H1 (cell line): ENCODE data around the gene POC1B. TPM values are rescaled to one million over a fixed set of nuclear protein-coding genes. Genes with fewer than 3 reads are reported as not detected.

Source experiments
- CTCF ChIA-PET: fragments of 300-600 bp; sonication (Branson Sonifier 250); formaldehyde crosslinking; loops from one replicate; lab custom pipeline; 2021; ENCODE audit not compliant: partially characterized antibody; lab: Charles Lee
- POLR2A ChIA-PET: fragments of 300-600 bp; sonication (Branson Sonifier 250); formaldehyde crosslinking; loops from one replicate; lab custom pipeline; 2021; ENCODE audit warnings: inconsistent platforms; ENCODE audit not compliant: partially characterized antibody; lab: Charles Lee
- DNase-seq, 2 experiments: peaks; one replicate each; pipeline versions ENCODE4 v3.0.0 to v3.0.0-alpha.2; 2010 to 2022; ENCODE audit warnings: low spot score in 2 of 2, low read depth in 1 of 2, mixed read lengths in 1 of 2
- FAIRE-seq: peaks from 2 replicates; lab custom pipeline; 2011; peaks lifted over from hg19 to GRCh38; lab: Jason Lieb, UNC
- H2AFZ ChIP-seq: 2 replicates; pipeline ENCODE4 v1.8.1; 2012; ENCODE audit warnings: low read length, inconsistent platforms
- H2AK5ac ChIP-seq: 2 replicates; pipeline ENCODE4 v1.6.1; 2013; ENCODE audit warnings: low read depth, low read length
- H2BK120ac ChIP-seq: replicated peaks from 2 replicates; pipeline ENCODE3; 2013; ENCODE audit warnings: low read depth, low read length, inconsistent platforms
- H2BK12ac ChIP-seq: 2 replicates; pipeline ENCODE4 v1.6.1; 2013; ENCODE audit warnings: low read depth, low read length
- H2BK15ac ChIP-seq: 2 replicates; pipeline ENCODE4 v1.6.1; 2013; ENCODE audit warnings: low read length
- H2BK20ac ChIP-seq: 2 replicates; pipeline ENCODE4 v1.6.1; 2013; ENCODE audit warnings: low read length
- H2BK5ac ChIP-seq: 2 replicates; pipeline ENCODE4 v1.6.1; 2013; ENCODE audit warnings: low read depth, low read length
- H3K14ac ChIP-seq: 2 replicates; pipeline ENCODE4 v1.6.1; 2013; ENCODE audit warnings: inconsistent platforms; ENCODE audit not compliant: insufficient read length
- H3K18ac ChIP-seq: 2 replicates; pipeline ENCODE4 v1.6.1; 2013; ENCODE audit warnings: low read length; ENCODE audit errors: extremely low read depth
- H3K23ac ChIP-seq: 2 replicates; pipeline ENCODE4 v1.6.1; 2013; ENCODE audit warnings: inconsistent platforms; ENCODE audit not compliant: insufficient read length
- H3K23me2 ChIP-seq: 2 replicates; pipeline ENCODE4 v1.6.1; 2013; ENCODE audit warnings: low read depth, low read length
- H3K27ac ChIP-seq: 2 replicates; pipeline ENCODE4 v1.6.1; 2011; ENCODE audit warnings: low read depth, low read length, inconsistent platforms
- H3K27me3 ChIP-seq, 4 experiments: replicated peaks in 1 of 4; 1 replicate in 1 of 4; 2 replicates in 3 of 4; pipeline versions ENCODE4 v1.6.1 to v1.8.1; 2011 to 2013; ENCODE audit warnings: low read length in 3 of 4, mild to moderate bottlenecking in 3 of 4, inconsistent platforms in 2 of 4, mixed read lengths in 2 of 4, moderate library complexity in 1 of 4; ENCODE audit not compliant: control insufficient read depth in 3 of 4, insufficient read depth in 3 of 4; ENCODE audit errors: extremely low read depth in 1 of 4
- H3K36me3 ChIP-seq, 4 experiments: 2 replicates each; pipeline versions ENCODE4 v1.6.1 to v1.8.1; 2011 to 2013; ENCODE audit warnings: mild to moderate bottlenecking in 4 of 4, low read length in 3 of 4, moderate library complexity in 2 of 4, control low read depth in 1 of 4, inconsistent platforms in 1 of 4; ENCODE audit not compliant: insufficient read depth in 4 of 4, control insufficient read depth in 2 of 4
- H3K4ac ChIP-seq: replicated peaks from 2 replicates; pipeline ENCODE3; 2013; ENCODE audit warnings: low read length, low read depth, mixed read lengths, inconsistent platforms; ENCODE audit not compliant: insufficient read length
- H3K4me1 ChIP-seq, 4 experiments: replicated peaks in 1 of 4; 1 replicate in 1 of 4; 2 replicates in 3 of 4; pipeline versions ENCODE4 v1.6.1 to v1.8.1; 2011 to 2013; ENCODE audit warnings: low read length in 3 of 4, inconsistent platforms in 2 of 4, mixed read lengths in 1 of 4; ENCODE audit not compliant: insufficient read depth in 4 of 4, control insufficient read depth in 3 of 4
- H3K4me2 ChIP-seq, 2 experiments: 2 replicates each; pipeline versions ENCODE4 v1.6.1 to v1.8.1; 2011 to 2013; ENCODE audit warnings: low read depth in 2 of 2, low read length in 2 of 2, control low read depth in 1 of 2, inconsistent platforms in 1 of 2, mild to moderate bottlenecking in 1 of 2; ENCODE audit not compliant: insufficient read depth in 1 of 2
- H3K4me3 ChIP-seq, 4 experiments: fragments of 200-600, 300-600 bp in 1 of 4; sonication (generic), shearing (Covaris generic), sonication (Bioruptor Twin) in 1 of 4; 2 replicates each; pipeline versions ENCODE4 v1.5.1 to v1.8.1; 2011 to 2016; ENCODE audit warnings: low read length in 4 of 4, low read depth in 3 of 4, control low read depth in 2 of 4, inconsistent platforms in 2 of 4, mild to moderate bottlenecking in 2 of 4, mixed read lengths in 1 of 4, moderate library complexity in 1 of 4; ENCODE audit not compliant: insufficient read depth in 2 of 4; ENCODE audit errors: extremely low read depth in 1 of 4
- H3K56ac ChIP-seq: replicated peaks from 2 replicates; pipeline ENCODE3; 2013; ENCODE audit warnings: low read depth, mild to moderate bottlenecking, mixed read lengths, low read length, inconsistent platforms; ENCODE audit not compliant: insufficient read length
- H3K79me1 ChIP-seq: 2 replicates; pipeline ENCODE4 v1.6.1; 2013; ENCODE audit warnings: low read depth, low read length, control low read depth
- H3K79me2 ChIP-seq, 2 experiments: 2 replicates each; pipeline versions ENCODE4 v1.6.1 to v1.8.1; 2012 to 2013; ENCODE audit warnings: low read length in 2 of 2, mild to moderate bottlenecking in 2 of 2, inconsistent platforms in 1 of 2; ENCODE audit not compliant: insufficient read depth in 2 of 2, control insufficient read depth in 1 of 2
- H3K9ac ChIP-seq, 4 experiments: replicated peaks in 1 of 4; 1 replicate in 1 of 4; 2 replicates in 3 of 4; pipeline versions ENCODE4 v1.6.1 to v1.8.1; 2011 to 2013; ENCODE audit warnings: low read depth in 3 of 4, low read length in 3 of 4, control low read depth in 2 of 4, mild to moderate bottlenecking in 2 of 4, moderate library complexity in 2 of 4, inconsistent platforms in 1 of 4; ENCODE audit errors: extremely low read depth in 1 of 4
- H3K9me3 ChIP-seq, 2 experiments: 2 replicates each; pipeline versions ENCODE4 v1.6.1 to v1.8.1; 2012 to 2013; ENCODE audit warnings: mild to moderate bottlenecking in 2 of 2, moderate library complexity in 2 of 2, control low read depth in 1 of 2, inconsistent platforms in 1 of 2, low read depth in 1 of 2, low read length in 1 of 2, mixed read lengths in 1 of 2; ENCODE audit not compliant: insufficient read depth in 2 of 2
- H4K20me1 ChIP-seq, 2 experiments: replicated peaks in 1 of 2; 2 replicates each; pipeline versions ENCODE3 to v1.8.1; 2011 to 2013; ENCODE audit warnings: inconsistent platforms in 2 of 2, low read length in 2 of 2, mild to moderate bottlenecking in 1 of 2; ENCODE audit not compliant: insufficient read depth in 2 of 2, control insufficient read depth in 1 of 2
- H4K5ac ChIP-seq: 2 replicates; pipeline ENCODE4 v1.6.1; 2013; ENCODE audit warnings: low read length, low read depth, mixed read lengths, inconsistent platforms; ENCODE audit not compliant: insufficient read length
- H4K8ac ChIP-seq: 2 replicates; pipeline ENCODE4 v1.8.0; 2013; ENCODE audit warnings: mild to moderate bottlenecking, moderate library complexity, low read length, inconsistent platforms; ENCODE audit not compliant: insufficient read depth; ENCODE audit errors: extremely low read depth
- H4K91ac ChIP-seq: replicated peaks from 2 replicates; pipeline ENCODE3; 2013; ENCODE audit warnings: low read length, mixed read lengths, inconsistent platforms; ENCODE audit not compliant: insufficient read length
- BACH1 ChIP-seq: IDR thresholded peaks from 2 replicates; pipeline ENCODE4 v1.6.1; 2012; ENCODE audit warnings: low read length, improper control_type of control experiment
- BCL11A ChIP-seq, 2 experiments: IDR thresholded peaks; one replicate each; pipeline ENCODE4 v1.6.1; 2011; ENCODE audit warnings: low read depth in 2 of 2, low read length in 2 of 2, mild to moderate bottlenecking in 2 of 2
- E2F6 ChIP-seq: IDR thresholded peaks from 2 replicates; pipeline ENCODE4 v1.6.1; 2012; ENCODE audit warnings: inconsistent platforms
- HDAC6 ChIP-seq: IDR thresholded peaks from one replicate; pipeline ENCODE4 v1.7.1; 2012; ENCODE audit warnings: low read depth, mild to moderate bottlenecking, inconsistent platforms, low read length, moderate library complexity
- KDM4A ChIP-seq: IDR thresholded peaks from one replicate; pipeline ENCODE4 v1.7.1; 2012; ENCODE audit warnings: low read depth, mild to moderate bottlenecking, moderate library complexity, low read length, inconsistent platforms; ENCODE audit not compliant: severe bottlenecking
- RAD21 ChIP-seq, 2 experiments: IDR thresholded peaks in 1 of 2; conservative IDR thresholded peaks in 1 of 2; 2 replicates each; pipeline ENCODE4 v1.6.1; 2011; ENCODE audit warnings: low read depth in 2 of 2, low read length in 2 of 2, improper control_type of control experiment in 1 of 2, inconsistent platforms in 1 of 2, mild to moderate bottlenecking in 1 of 2, moderate library complexity in 1 of 2
- SRF ChIP-seq: IDR thresholded peaks from 2 replicates; pipeline ENCODE4 v1.6.1; 2011; ENCODE audit warnings: mild to moderate bottlenecking, low read depth, low read length, moderate library complexity
- WGBS, 2 experiments: shearing (Covaris generic) in 1 of 2; methylation state at CpG; one replicate each; pipeline versions ENCODE4 v1.1.6 to v1.1.7; 2013 to 2015; ENCODE audit warnings: low lambda C conversion rate in 2 of 2, mixed read lengths in 2 of 2, inconsistent platforms in 1 of 2, low coverage in 1 of 2, missing lambda C conversion rate in 1 of 2; ENCODE audit not compliant: insufficient replicate concordance in 2 of 2, insufficient coverage in 1 of 2, insufficient read length in 1 of 2; ENCODE audit errors: extremely low coverage in 1 of 2, missing lambda C conversion rate in 1 of 2; 5-methylcytosine and 5-hydroxymethylcytosine counted together
- polyA plus RNA-seq, 7 experiments: library from polyadenylated mRNA; depleted of rRNA in 3 of 7; stranded (reverse) in 5 of 7; unstranded in 2 of 7; fragments of >200 nt in 5 of 7; fragments of 200-250 nt in 2 of 7; gene quantifications; 1 replicate in 5 of 7; 2 replicates in 1 of 7; 4 replicates in 1 of 7; pipeline versions ENCODE4 v1.2.1 to v1.2.3, GENCODE V29; 2011 to 2013; ENCODE audit warnings: missing spikeins in 2 of 7, mixed read lengths in 2 of 7
- total RNA-seq: library from RNA; stranded (reverse); fragmentation: NEBNext Ultra II Directional; extraction: Animal tissue kit (Norgen Biotek cat#: 25700); gene quantifications from 2 replicates; pipeline ENCODE4 v1.2.1, GENCODE V29; 2021

The POC1B gene
- total and polyA plus RNA-seq, 2 of the 8 experiments (the other 6 are each of a cell fraction or from before 2014, with no cell fraction given), result 7.5 to 16.3 TPM

- Histone ChIP-seq H4K91ac (no peak overlapping the region), H3K4me2 (no peak overlapping the region), H3K4me1 (peaks cover 2 to 14% (median 6%) of the 10 kb centered on the region in 4 experiments; a peak in 6 of 7 replicates), H2BK120ac (no peak overlapping the region), H2BK5ac (no peak overlapping the region), H2BK20ac (no peak overlapping the region), H2AK5ac (no peak overlapping the region), H4K8ac (no peak overlapping the region), H3K23ac (no peak overlapping the region), H3K9ac (no peak overlapping the region), H2AFZ (no peak overlapping the region), H3K18ac (no peak overlapping the region), H3K27me3 (no peaks in the 10 kb centered on the region), H3K4me3 (no peak overlapping the region), H2BK15ac (no peak overlapping the region), H3K23me2 (no peaks in the 10 kb centered on the region), H3K56ac (no peak overlapping the region), H3K9me3 (no peaks in the 10 kb centered on the region), H3K27ac (no peak overlapping the region), H4K5ac (no peak overlapping the region), H3K4ac (no peak overlapping the region), H3K14ac (no peak overlapping the region), H3K79me1 (no peaks in the 10 kb centered on the region), H4K20me1 (no peaks in the 10 kb centered on the region), H2BK12ac (no peak overlapping the region), H3K79me2 (no peaks in the 10 kb centered on the region), H3K36me3 (no peaks in the 10 kb centered on the region)
- no peak for TF ChIP-seq KDM4A
- TF ChIP-seq E2F6, result no peak
- TF ChIP-seq HDAC6, result no peak
- no peak for TF ChIP-seq RAD21 (IDR thresholded peaks at IDR 0.05 in 1 of 2, conservative IDR thresholded peaks at IDR 0.05 in 1 of 2; ENCODE audit: low read depth in 2 of 2, low read length in 2 of 2)
- TF ChIP-seq BCL11A (IDR thresholded peaks at IDR 0.05; ENCODE audit: low read depth in 2 of 2, low read length in 2 of 2), result no peak
- no peak for TF ChIP-seq BACH1
- no peak for TF ChIP-seq SRF
- DNase-seq (no peak), FAIRE-seq (no peak)
- 92% methylated on average over 5 of the region's 5 CpGs; no CpG with 5 or more reads in 1 of the 2 experiments for WGBS, 2 experiments
- CTCF ChIA-PET, result interaction anchor here (1.1 to 1.3 kb wide), 2 partner anchors 11 to 42 kb away, joined by 3 to 4 read pairs; no protein-coding TSS in a partner anchor
- POLR2A ChIA-PET, result interaction anchor here (1.2 to 5.2 kb wide), 3 partner anchors 27 to 35 kb away, joined by 3 to 29 read pairs (median 3); partner anchors contain the start of gene DUSP6
Measured at GRCh38 chr12:89379839-89380467, 145.9 kb downstream of the POC1B start.
